ENCODE results near the gene AMOTL2. TPM values are rescaled to one million over a fixed set of nuclear protein-coding genes. Genes with fewer than 3 reads are reported as not detected.

AMOTL2 gene
- total and polyA plus RNA-seq, 2 donors (not counting 3 experiments of a cell fraction or from before 2014, with no cell fraction given), result 130 to 145 TPM

DNA sequence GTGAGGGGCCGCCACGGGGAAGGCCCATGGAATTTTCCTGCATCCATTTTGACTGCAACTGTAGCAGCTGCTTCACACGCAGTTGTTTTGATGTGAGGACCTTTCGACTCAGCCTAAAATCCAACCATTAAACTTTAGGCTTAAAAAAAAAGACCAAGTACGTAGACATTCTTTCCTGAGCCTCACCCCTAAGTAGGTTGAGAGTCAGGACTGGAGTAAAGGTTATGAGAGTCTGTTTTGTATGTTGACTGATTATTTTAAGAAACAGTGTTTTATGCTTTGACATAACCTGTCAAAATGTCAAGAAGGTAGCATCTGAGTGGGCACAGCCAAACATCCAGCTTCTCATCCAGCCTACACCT, 45.7 kb upstream of the AMOTL2 start:
- Histone ChIP-seq H3K4me1 (ENCODE audit: control insufficient read depth, extremely low read depth, insufficient read depth, low read length) (no peaks in the 10 kb centered on the region), H3K4me3 (replicated peaks in 1 of 3; ENCODE audit: insufficient read depth in 1 of 3, low read depth in 1 of 3, low read length in 3 of 3) (no peak overlapping the region), H3K27me3 (ENCODE audit: control insufficient read depth in 2 of 2, insufficient read depth in 2 of 2, low read length in 2 of 2) (peaks cover 11 to 15% of the 10 kb centered on the region in 2 experiments), H3K79me2 (ENCODE audit: control insufficient read depth, insufficient read depth, low read length) (no peaks in the 10 kb centered on the region), H3K9me1 (replicated peaks; ENCODE audit: control insufficient read depth, extremely low read depth, insufficient read depth, low read length) (no peaks in the 10 kb centered on the region), H3K4me2 (ENCODE audit: insufficient read depth, low read length) (no peak overlapping the region), H4K20me1 (replicated peaks; ENCODE audit: control insufficient read depth, extremely low read depth, insufficient read depth, low read length) (no peaks in the 10 kb centered on the region), H3K27ac (ENCODE audit: insufficient read depth, low read depth, low read length) (no peak overlapping the region), H3K9ac (replicated peaks; ENCODE audit: extremely low read depth, insufficient read depth, low read length) (no peak overlapping the region), H2AFZ (ENCODE audit: low read depth, low read length) (no peak overlapping the region), H3K9me3 (replicated peaks; ENCODE audit: control insufficient read depth, insufficient read depth, low read length) (no peaks in the 10 kb centered on the region), H3K36me3 (ENCODE audit: control insufficient read depth in 2 of 2, extremely low read depth in 1 of 2, insufficient read depth in 2 of 2, low read length in 2 of 2) (no peaks in the 10 kb centered on the region)
- FAIRE-seq, result no peak
- POLR2A ChIA-PET, result no interaction called here
- intact Hi-C loops (cut with micrococcal nuclease), result no loop called here
- CTCF ChIA-PET, result interaction anchor here (1.3 kb wide), 1 partner anchor 12 kb away, joined by 4 read pairs; no protein-coding TSS in a partner anchor
- dilution Hi-C loops (cut with MboI; ENCODE audit: extremely low pct_ligation_motif_present, low sequenced_read_pairs), result no loop called here
- no TSS peak for BruUV-seq (replicated peaks)
- DNase-seq (ENCODE audit: low read depth, low spot score), result no peak
- TF ChIP-seq POLR2AphosphoS5 (IDR thresholded peaks at IDR 0.05; ENCODE audit: insufficient read depth, low read depth, low read length), result no peak

DNA sequence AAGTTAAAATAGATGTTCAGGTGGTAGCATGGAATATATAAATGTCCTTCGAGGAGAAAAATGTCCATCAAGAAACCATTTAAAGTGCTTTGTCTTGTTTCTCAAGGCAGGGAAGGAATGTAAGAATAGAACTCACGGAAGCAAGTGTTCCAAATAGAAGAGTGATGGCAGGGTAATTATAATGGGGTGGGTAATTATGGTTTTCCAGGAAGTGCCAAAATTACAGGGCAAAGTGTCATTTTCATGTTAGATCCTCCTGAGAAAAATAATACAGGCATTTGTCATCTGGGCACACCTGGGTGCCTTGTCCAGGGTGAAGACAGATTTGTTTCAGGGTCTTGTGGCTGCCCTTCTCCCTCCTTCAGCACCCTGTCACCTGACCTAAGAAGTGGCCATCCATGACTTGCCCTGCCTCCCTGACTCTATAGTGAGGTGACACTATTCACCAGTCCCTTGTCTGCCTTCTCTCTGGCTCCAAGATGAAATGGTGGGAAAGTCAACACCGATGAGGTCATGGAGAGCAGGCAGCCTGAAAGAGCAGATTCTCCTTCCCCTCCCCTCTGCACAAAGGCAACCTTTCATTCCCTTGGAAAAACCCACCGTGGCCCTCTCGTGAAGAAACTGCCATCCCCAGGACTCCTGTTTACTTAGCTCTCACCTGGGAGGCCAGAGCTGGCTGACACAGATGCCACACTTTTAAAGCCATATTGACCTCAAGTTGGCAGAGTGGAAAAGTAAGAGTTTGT, 45.1 kb upstream of the AMOTL2 start:
- no peak overlapping the region for H3K9ac ChIP-seq (replicated peaks; ENCODE audit: extremely low read depth, insufficient read depth, low read length)
- ChIA-PET POLR2A (no interaction called here), CTCF (interaction anchor here (1.3 kb wide), 1 partner anchor 13 kb away, joined by 4 read pairs; no protein-coding TSS in a partner anchor)
- no peaks in the 10 kb centered on the region for H3K4me1 ChIP-seq (ENCODE audit: control insufficient read depth, extremely low read depth, insufficient read depth, low read length)
- H3K27me3 ChIP-seq (ENCODE audit: control insufficient read depth in 2 of 2, insufficient read depth in 2 of 2, low read length in 2 of 2), result peaks cover 15% of the 10 kb centered on the region in 2 experiments
- H3K4me2 ChIP-seq (ENCODE audit: insufficient read depth, low read length), result no peak overlapping the region
- no peaks in the 10 kb centered on the region for H3K79me2 ChIP-seq (ENCODE audit: control insufficient read depth, insufficient read depth, low read length)
- dilution Hi-C loops (cut with MboI; ENCODE audit: extremely low pct_ligation_motif_present, low sequenced_read_pairs), result no loop called here
- H3K27ac ChIP-seq (ENCODE audit: insufficient read depth, low read depth, low read length), result no peak overlapping the region
- no peak for DNase-seq (ENCODE audit: low read depth, low spot score)
- no peaks in the 10 kb centered on the region for H3K9me3 ChIP-seq (replicated peaks; ENCODE audit: control insufficient read depth, insufficient read depth, low read length)
- FAIRE-seq, result no peak
- H3K9me1 ChIP-seq (replicated peaks; ENCODE audit: control insufficient read depth, extremely low read depth, insufficient read depth, low read length), result no peaks in the 10 kb centered on the region
- BruUV-seq (replicated peaks), result no TSS peak
- no peaks in the 10 kb centered on the region for H4K20me1 ChIP-seq (replicated peaks; ENCODE audit: control insufficient read depth, extremely low read depth, insufficient read depth, low read length)
- intact Hi-C loops (cut with micrococcal nuclease), result no loop called here
- H2AFZ ChIP-seq (ENCODE audit: low read depth, low read length), result no peak overlapping the region
- no peak overlapping the region for H3K4me3 ChIP-seq (replicated peaks in 1 of 3; ENCODE audit: insufficient read depth in 1 of 3, low read depth in 1 of 3, low read length in 3 of 3)
- TF ChIP-seq POLR2AphosphoS5 (IDR thresholded peaks at IDR 0.05; ENCODE audit: insufficient read depth, low read depth, low read length), result no peak
- no peak for TF ChIP-seq POLR2A (IDR thresholded peaks at IDR 0.05; ENCODE audit: low read depth, low read length)
- TF ChIP-seq JUN (IDR thresholded peaks at IDR 0.05; ENCODE audit: borderline replicate concordance, insufficient read depth, insufficient read length, low read depth), result no peak
- no peak for TF ChIP-seq EZH2 (IDR thresholded peaks at IDR 0.05; ENCODE audit: borderline replicate concordance, low read depth, low read length, severe bottlenecking)
- no peak for TF ChIP-seq GATA2 (IDR thresholded peaks at IDR 0.05; ENCODE audit: insufficient read depth, insufficient read length, low read depth, low read length)
- TF ChIP-seq, protein P1, sequence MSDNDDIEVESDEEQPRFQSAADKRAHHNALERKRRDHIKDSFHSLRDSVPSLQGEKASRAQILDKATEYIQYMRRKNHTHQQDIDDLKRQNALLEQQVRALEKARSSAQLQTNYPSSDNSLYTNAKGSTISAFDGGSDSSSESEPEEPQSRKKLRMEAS (IDR thresholded peaks at IDR 0.05; ENCODE audit: insufficient read depth, insufficient read length), result no peak
- no peak for TF ChIP-seq FOS (IDR thresholded peaks at IDR 0.05; ENCODE audit: borderline replicate concordance, insufficient read depth, low read length)
- no peak for TF ChIP-seq MYC (IDR thresholded peaks at IDR 0.05; ENCODE audit: low read depth, low read length)
- TF ChIP-seq, protein P2, sequence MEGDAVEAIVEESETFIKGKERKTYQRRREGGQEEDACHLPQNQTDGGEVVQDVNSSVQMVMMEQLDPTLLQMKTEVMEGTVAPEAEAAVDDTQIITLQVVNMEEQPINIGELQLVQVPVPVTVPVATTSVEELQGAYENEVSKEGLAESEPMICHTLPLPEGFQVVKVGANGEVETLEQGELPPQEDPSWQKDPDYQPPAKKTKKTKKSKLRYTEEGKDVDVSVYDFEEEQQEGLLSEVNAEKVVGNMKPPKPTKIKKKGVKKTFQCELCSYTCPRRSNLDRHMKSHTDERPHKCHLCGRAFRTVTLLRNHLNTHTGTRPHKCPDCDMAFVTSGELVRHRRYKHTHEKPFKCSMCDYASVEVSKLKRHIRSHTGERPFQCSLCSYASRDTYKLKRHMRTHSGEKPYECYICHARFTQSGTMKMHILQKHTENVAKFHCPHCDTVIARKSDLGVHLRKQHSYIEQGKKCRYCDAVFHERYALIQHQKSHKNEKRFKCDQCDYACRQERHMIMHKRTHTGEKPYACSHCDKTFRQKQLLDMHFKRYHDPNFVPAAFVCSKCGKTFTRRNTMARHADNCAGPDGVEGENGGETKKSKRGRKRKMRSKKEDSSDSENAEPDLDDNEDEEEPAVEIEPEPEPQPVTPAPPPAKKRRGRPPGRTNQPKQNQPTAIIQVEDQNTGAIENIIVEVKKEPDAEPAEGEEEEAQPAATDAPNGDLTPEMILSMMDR (IDR thresholded peaks at IDR 0.05; ENCODE audit: extremely low read depth in 1 of 2, insufficient read depth in 1 of 2, low read depth in 1 of 2, low read length in 2 of 2), result no peak
- no peaks in the 10 kb centered on the region for H3K36me3 ChIP-seq (ENCODE audit: control insufficient read depth in 2 of 2, extremely low read depth in 1 of 2, insufficient read depth in 2 of 2, low read length in 2 of 2)

Measured in endothelial cell of umbilical vein (primary cell).